HG02840 (cell line): ENCODE measurements around the gene TES.
A peak's percentile ranks its signal among the peaks of the same experiment; 100 is the strongest.
"Not testable (repeated sequence)": the region's sequence is repeated elsewhere in the genome, so short reads cannot be mapped to it uniquely, and the experiment has no call there.

ENCODE experiments used
- ATAC-seq: cut with Tn5 transposase; IDR thresholded peaks from one replicate; pipeline ENCODE4 v1.9.1; 2021; ENCODE audit warnings: mild to moderate bottlenecking, moderate library complexity, moderate number of reproducible peaks; ENCODE audit not compliant: unreplicated experiment, low FRiP score

Gene TES, protein sequence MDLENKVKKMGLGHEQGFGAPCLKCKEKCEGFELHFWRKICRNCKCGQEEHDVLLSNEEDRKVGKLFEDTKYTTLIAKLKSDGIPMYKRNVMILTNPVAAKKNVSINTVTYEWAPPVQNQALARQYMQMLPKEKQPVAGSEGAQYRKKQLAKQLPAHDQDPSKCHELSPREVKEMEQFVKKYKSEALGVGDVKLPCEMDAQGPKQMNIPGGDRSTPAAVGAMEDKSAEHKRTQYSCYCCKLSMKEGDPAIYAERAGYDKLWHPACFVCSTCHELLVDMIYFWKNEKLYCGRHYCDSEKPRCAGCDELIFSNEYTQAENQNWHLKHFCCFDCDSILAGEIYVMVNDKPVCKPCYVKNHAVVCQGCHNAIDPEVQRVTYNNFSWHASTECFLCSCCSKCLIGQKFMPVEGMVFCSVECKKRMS

DNA sequence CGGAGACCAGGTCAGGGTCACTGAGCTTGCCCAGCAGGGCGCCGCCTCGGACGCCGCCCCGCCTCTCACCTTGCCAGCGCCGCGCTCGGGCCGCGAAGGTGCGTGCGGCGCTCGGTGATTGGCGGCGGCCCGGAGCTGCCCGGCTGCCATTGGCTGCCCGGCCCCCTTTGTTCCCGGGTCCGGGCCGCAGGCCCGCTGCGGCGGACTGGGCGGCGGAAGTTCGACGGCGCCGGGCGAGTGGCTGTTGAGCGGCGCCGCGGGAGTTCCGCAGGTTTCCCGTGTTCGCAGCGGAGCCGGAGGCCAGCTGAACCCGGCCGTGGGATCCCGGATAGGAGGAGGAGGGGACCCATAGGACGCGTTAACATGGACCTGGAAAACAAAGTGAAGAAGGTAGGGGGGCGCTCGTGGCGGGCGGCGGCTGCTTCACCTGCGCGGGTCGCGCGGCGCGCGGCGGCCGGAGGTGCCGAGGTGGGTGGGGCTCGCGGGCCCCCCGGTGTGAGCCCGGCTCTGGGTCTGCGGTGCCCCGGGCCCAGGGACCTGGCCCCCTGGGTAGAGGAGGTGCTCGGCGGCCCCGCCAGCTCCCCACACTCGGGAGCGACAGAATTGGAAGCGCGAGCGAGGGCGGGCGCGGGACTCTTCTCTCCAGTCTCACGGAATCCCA lies at the start of gene TES:
Gene TES, plus strand, starts transcription at position 195 of the 661 bp plus-strand sequence. Its CDS starts 169 bp downstream, at position 364.
- ATAC-seq, result peak; percentile 78

DNA sequence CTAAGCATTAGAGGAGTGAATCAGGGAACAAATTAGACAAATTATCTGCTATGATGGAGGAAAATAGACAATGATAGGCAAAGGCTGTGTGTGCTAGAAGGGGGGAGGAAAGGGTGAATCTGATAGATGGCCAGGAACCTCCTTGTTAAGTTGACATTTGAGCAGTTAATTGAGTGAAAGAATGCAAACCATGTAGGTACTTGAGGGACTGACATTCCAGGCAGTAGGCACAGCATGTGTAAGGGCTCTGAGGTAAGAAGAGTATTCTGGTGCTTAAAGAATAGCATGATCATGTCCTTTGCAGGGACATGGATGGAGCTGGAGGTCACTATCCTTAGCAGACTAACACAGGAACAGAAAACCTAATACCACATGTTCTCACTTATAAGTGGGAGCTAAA lies 48.6 kb upstream of the TES start:
- ATAC-seq, result no peak

DNA sequence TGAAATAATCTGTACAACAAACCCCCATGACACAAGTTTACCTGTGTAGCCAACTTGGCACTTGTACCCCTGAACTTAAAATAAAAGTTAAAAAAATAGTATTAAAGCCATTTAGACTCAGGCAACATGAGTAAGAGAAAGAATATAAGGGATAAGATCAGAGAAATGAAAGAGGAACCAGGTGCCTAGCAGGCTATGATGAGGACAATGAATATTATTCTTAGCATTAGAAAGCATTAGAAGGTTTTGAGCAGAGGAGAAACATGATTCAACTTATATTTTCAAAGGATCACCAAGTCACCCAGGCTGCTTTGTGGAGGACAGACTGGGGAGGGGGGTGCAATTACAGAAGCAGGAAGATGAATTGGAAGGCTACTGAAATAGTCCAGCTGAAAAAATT lies 48.1 kb upstream of the TES start:
- ATAC-seq, result no peak

DNA sequence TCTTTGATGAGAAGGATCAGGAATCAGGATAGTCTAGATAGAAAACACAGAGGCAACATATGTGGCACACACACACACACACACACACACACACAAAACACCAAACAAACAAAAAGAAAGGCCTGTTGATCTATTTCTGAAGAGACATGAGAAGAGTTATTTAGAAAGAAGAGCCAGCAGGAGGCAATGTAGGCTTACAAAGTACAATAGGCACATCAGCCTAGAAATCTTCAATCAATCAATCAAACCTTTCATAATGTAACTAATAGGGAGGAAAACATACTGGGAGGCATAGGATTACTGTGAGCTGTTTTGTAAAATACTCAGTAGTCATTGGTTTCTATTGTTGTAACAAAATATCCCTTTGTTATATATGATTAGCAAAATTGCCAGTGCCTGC lies 47.3 kb upstream of the TES start:
- no peak for ATAC-seq

DNA sequence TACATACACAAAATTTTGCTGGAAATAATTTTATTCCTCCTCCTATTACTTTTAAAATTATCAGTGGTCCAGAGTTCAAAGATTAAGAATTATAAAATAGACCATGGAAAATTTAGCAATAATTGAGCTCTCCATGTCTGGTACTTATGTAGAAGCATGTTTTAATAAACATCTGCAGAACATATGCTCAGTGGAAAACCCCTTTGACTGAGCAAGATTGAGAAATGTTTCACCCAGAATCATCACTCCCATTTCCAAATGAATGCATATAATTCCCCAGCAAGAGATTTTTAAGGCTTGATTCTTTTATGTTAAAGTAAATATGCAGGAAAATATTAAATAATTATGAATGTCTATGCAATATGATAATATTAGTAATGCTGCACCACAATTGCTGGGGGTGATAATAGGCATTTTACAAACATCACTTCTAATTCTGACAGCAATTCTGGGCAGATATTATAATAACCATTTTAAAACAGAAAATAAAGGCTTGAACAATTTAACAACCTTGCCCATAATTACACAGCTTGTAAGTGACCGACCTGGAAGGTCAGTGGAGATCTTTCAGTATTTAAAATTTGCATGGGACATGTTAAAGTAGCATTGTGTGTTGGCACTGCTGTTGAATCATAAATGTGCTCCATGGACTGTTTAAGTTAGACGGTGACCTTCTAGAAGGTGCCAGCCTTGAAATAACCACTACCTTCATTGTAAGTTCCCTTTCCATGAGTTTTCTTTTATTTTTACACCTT lies 45.6 kb upstream of the TES start:
- no peak for ATAC-seq

DNA sequence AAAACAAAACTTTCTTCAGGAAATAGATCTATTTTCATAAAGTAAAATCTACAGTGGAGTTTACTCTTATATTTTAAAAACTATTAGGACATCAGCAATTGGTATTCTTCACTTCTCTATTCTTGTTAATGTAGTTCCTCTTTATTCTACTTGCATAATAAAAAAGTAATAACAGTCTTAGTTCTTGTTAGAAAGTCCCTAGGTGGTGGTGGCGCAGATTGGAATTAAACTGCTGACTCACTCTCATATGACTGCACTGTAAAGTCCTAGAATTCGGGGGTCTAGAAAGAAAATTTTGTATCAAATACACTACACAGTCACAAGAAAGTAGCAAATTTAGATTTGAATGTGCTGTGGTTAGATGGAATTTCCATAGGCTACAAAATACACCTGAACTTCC lies 44.6 kb upstream of the TES start:
- peak; percentile 56 for ATAC-seq

DNA sequence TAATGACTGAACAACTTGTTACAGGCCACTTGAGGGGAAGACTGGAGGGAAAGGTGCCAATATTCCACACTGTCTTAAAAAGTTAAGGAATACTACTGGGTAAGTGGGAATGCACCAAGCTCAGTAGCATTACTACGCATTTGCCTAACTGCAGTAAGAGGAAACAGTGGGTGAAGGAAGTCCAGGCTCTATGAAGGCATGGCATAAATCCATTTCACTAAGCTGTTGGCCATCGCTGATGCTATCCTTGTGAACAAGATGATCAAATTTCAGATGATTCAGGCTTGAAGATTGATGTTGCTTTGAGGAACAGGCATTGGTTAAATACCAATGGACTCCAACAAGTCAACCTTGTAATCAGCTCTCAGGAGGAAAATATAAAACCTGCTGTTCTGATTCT lies 44.2 kb upstream of the TES start:
- peak; percentile 2 for ATAC-seq

DNA sequence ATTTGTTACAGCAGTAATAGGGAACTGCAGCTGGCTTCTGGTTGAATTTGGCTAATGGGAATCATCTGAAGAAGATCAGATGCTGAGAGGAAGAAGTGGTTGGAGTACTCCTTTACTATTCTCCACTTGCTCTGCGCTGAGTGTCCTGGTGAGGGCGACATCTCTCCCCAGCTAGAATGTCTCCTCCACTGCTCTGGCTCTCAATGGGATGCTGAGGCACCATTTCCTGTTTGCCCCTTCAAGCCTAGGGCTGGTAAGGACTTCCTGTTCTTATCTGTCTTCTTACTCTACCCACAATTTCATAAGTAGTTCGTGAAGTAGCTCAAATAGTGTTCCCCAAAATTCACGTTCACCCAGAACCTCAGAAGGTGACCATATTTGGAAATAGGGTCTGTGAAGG lies 43.2 kb upstream of the TES start:
- no peak for ATAC-seq

DNA sequence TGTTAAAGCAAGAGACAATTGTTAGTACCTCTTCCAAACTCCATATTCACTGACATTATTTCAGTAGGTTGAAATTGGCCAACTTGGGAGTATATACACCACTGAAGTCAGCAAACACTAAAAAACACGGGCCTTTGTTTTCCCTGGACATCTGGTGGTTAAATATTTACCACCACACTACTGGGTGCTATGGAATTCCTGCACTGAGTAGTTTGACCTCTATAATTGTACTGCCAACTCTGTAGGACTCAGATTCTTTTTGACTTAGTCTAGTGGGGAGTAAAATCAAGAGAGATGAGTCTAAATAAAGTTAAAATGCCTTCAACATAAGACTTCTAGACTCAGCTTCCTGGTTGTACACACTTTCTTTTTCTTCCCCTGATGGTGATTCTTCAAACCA lies 41.3 kb upstream of the TES start:
- ATAC-seq, result no peak

DNA sequence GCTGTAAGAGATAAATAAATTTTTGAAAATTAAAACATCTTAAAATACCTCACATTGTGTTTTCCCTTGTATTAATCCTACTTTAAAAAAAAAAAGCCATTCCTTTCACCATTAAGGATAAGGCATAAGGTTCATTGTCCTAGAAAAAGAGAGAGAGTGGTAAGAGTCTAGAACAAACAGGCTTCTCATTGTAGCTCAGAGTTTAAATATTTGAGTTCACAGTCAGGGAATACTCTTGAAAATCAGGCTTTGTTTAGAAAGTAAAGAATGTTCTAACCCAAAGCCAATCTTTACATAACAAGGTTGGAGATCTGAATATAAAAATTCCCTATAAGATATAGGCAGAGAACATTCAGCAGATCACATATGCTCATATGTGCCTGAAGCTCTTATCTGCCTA lies 40.2 kb upstream of the TES start:
- ATAC-seq, result no peak

DNA sequence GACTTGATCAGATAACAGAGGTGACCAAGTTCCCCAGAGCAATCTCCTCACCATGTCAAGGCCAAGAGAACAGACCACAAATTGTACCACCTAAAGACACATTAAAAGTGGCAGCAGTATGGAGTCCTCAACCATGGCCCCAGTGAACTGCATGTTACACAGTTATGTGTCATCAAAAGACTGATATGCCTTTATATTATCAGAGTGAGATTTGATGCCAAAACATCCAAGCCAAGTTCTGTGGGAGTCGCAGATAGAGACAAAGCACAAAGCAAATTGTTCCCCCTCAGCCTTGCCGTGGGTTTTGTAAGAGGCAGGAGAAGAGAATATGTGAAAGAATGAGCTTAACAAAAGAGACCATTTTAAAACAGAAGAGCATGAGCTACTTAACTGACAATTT lies 39.2 kb upstream of the TES start:
- no peak for ATAC-seq

DNA sequence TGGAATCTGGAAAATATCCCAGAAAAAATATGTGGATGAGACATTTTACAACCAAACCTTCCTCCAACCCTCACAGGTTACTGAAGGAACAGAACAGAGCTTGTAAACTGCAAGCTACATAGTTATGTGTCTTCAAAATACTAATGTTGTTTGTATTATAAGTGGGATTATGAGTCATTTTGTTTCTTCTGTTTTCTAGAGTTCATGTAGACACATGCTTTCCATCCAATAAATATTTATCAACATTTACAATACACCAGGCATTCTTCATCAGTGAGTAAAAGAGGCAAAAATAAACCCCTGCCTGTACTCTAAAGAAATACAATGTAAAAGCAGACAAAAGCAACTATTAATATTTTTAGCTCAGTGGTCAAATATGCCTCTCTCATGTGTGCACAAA lies 38.0 kb upstream of the TES start:
- no peak for ATAC-seq

DNA sequence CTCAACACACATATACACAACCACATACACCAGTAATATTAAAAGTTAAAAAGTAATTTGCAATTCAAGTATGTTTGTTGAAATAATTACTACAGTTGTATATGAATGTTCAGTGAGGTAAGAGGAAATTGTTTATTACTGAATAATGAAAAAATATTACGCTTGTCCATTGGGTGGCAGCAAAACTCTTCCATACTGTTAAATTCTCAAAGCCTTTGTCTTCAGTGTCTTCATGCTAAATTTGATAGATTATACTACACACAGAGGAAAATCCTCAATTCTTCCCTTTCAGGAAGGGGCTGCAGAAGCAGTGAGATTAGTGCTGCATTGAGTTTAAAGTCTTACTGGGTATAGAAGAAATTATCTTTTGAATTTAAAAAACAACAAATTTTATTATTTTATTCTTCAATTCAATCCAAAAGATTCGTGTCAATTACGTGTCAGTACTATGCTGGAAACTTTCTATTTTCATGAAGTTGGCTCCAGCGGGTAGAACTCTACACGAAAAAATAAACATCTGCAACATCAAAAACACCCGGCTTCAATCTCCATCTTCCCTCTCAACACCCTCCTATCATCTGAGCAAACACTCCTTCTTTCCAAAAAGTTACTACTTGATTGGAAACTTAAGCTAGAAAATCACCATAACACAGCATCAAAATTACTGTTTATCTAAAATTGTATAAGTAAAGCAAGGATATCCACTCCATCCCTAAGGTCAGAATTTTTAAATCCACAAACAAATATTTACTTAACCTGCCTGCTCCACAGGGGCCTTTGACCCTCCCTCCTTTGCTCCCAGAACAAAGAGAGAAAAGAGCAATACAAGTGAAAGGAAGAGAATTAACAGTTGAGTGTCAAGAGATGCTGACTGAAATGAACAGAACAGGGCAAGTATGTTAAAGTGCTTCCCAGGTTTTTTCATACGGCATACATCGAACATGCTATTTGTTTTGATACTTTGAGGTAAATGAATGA lies 37.0 kb upstream of the TES start:
- ATAC-seq, result no peak

DNA sequence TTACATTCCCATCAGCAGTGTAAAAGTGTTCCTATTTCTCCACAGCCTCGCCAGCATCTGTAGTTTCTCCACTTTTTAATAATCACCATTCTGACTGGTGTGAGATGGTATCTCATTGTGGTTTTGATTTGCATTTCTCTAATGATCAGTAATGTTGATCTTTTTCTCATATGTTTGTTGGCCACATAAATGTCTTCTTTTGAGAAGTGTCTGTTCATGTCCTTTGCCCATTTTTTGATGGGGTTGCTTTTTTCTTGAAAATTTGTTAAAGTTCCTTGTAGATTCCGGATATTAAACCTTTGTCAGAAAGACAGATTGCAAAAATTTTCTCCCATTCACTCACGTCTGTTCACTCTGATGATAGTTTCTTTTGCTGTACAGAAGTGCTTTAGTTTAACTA lies 35.2 kb upstream of the TES start:
- ATAC-seq, result not testable (repeated sequence)

DNA sequence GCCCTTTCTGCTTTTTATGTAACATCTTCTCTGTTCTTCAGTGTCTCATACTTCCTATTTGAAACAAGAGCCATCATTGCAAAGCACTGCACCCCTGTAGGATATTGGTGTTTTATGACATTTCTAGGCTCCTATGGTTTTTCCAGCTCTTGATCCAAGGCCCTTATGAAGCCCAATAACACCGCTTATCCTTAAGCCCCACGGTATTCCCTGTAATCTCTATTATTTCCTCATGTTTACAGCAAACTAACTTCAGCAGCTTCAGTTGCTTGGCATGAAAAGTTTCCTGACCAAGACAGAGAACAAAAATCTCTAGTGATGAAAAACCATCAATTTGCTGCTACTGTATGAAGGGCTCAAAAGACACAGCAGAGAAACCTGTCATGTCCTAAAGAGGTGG lies 34.1 kb upstream of the TES start:
- no peak for ATAC-seq

DNA sequence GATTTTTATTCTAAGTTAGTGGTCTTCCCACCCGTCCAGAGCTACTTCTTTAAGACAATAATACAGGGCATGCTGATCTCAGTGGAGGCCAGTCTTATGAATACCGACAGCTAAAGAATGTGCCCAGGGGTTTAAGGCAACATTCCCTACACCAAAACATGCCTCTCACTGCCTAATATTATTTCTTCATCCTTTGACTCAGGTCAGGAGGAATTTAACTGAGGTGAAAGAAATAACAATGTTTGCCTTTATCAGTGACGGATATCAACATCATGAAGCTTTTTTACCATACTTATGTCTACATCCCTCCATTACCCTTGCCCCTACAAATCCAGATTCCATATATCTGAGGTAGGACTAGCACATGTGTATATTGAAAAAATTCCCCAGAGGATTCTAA lies 33.3 kb upstream of the TES start:
- no peak for ATAC-seq

DNA sequence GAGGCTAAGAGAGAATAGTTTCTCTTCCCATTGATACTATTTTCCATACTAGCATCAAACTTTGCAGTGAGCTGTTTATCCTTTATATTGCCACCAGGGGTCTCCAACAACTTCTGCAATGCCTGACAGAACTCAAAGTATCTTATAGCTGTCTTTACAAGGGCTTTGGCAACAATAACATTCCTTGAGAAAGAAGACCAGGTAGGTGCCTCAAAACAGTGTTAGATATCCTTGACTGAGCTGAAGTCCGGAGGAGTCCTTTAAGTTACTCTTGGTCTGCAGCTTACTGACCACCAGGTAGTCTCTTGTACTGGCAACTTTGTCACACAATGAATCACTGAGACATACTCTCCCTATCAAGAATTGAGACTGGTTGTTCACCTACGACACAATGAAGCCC lies 30.0 kb upstream of the TES start:
- no peak for ATAC-seq

DNA sequence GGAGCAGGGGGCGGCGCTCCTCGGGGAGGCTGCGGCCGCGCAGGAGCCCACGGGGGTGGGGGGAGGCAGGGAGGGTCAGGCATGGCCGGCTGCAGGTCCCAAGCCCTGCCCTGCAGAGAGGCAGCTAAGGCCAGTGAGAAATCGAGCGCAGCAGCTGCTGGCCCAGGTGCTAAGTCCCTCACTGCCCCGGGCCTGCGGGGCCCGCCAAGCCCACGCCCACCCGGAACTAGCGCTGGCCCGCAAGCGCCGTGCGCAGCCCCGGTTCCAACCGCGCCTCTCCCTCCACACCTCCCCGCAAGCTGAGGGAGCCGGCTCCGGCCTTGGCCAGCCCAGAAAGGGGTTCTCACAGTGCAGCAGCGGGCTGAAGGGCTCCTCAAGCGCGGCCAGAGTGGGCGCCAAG lies 28.3 kb upstream of the TES start:
- ATAC-seq, result no peak

DNA sequence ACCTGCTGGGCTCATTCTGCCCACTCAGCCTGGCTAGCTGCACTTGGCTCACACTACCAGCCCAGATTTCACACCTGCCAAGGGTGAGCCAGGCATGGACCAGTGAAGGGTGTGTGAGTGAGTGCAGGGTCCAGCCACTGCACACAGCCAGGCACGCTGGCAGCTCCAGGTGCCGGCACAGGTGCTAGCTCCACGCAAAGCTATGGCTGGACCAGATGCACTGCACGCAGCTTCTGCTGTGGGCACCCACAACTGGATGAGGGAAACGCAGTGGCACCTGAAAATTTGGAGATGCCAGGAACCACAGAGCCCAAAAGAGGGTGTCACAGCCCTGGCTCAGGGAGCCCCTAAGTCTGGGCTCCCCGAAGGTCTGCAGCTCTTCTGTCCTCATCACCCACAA lies 24.9 kb upstream of the TES start:
- no peak for ATAC-seq

DNA sequence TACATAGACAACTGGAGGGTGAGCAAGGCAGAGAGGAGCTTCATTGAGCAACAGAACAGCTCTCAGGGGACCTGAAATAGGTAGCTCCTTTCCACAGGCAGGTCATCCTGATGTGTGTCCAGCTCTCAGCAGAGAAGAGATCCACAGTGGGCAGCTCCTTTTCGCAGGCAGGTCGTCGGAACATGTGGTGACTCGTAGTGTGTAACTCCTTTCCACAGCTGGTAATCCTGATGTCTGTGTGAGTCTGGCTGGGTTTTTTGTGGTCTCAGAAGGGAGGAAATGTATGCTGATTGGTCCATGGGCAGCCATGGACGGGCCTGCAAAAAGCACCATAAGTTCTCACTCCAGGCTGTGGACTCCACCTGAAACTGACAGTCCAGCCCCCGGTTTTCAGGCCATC lies 24.4 kb upstream of the TES start:
- ATAC-seq, result no peak
